ENCODE measurements around the gene FER.

- no peak for TF ChIP-seq POLR2A (IDR thresholded peaks at IDR 0.05)
- no peak for TF ChIP-seq CTCF (IDR thresholded peaks at IDR 0.05 in 4 of 5, conservative IDR thresholded peaks at IDR 0.05 in 1 of 5)
Observed at GRCh38 chr5:109234381-109234780, 486.7 kb downstream of the FER start.

Data from gastrocnemius medialis (tissue), 4 donors.